Stimulated activated CD8-positive, alpha-beta memory T cell treated with anti-CD3 and anti-CD28 coated beads, Interleukin-15, amount 100 ng/mL, for 48 hours (primary cell): Measurements from ENCODE around the gene DPP3.

Source experiments
- DNase-seq, 2 donors: peaks; one replicate each; pipeline ENCODE4 v3.0.0-alpha.2; 2020; ENCODE audit warnings: low read depth in 2 of 2

The DPP3 gene

GRCh38 chr11:66556086-66556485, 75.9 kb downstream of the DPP3 start:
- no peak for DNase-seq

DNA sequence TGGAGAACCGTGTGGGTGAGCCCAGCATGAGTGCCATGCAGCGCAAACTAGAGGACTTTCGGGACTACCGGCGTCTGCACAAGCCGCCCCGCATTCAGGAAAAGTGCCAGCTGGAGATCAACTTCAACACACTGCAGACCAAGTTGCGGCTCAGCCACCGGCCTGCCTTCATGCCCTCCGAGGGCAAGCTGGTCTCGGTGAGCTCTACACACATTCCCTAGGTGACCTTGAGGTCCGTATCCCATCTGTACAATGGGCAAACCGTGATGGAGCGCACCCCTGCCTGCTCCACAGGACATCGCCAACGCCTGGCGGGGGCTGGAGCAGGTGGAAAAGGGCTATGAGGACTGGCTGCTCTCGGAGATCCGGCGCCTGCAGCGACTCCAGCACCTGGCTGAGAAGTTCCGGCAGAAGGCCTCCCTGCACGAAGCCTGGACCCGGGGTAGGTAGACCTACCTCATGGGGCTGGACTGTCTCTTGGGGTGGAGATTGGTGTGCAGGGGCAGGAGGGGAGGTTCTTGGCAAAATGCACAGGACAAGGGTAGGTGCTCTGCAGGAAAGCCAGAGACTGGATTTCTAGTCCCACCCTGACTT, 77.6 kb downstream of the DPP3 start:
- DNase-seq, result no peak
